Measurements from ENCODE around the gene P2RY1.

GRCh38 chr3:152828075-152828840, 6.7 kb upstream of the P2RY1 start:
- TF ChIP-seq EZH2phosphoT487 (IDR thresholded peaks at IDR 0.05; ENCODE audit: low read length) = no peak
- TF ChIP-seq EZH2 (optimal IDR thresholded peaks at IDR 0.05; ENCODE audit: low read depth, low read length) = no peak
- TF ChIP-seq CTCF (IDR thresholded peaks at IDR 0.05; ENCODE audit: low read length) = no peak
